Measurements from ENCODE around the gene SLC12A6. TPM values are rescaled to one million over a fixed set of nuclear protein-coding genes. Genes with fewer than 3 reads are reported as not detected.
A peak's percentile ranks its signal among the peaks of the same experiment; 100 is the strongest.
"Not testable (repeated sequence)": the region's sequence is repeated elsewhere in the genome, so short reads cannot be mapped to it uniquely, and the experiment has no call there.

SLC12A6 gene
- total RNA-seq, 6 experiments from 2014 or later, result 5.6 to 10.9 (median 7.5) TPM

DNA sequence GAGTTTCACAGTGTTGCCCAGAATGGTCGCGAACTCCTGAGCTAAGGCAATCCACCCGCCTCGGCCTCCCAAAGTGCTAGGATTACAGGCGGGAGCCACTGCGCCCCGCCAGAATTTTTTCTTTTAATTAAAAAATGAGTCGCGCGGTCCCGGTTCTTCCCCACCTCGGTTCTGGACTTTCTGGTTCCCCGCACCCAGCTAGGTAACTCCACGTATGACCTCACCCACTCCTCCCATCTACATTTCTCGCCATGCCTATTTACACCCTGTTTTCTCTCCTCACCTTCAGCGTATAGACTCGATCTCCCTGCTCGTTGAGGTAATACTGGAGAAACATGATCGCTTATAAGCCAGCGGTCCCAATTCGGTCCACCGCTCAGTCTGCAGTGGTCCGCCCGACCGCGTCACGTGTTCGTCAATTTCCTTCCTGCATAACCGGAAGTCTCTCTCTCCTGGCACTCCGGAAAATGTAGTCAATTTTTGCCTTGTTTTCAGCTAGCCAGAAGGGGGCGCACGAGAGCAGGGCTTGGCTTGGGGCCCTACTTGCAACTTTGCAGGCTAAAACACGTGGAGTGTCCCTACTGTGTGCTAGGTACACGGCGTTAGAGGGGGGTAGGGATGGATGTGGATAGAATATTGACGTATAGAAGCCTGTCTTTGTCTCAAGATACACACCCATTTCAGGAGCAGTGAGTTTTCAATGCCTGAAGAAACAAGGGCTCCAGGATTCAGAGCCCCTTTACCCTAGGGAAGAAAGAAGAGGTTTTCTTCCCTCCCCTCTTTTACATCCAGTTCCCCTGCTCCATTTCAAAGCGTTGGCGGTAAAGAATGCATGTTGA is 5.4 kb upstream of the SLC12A6 start, which contains the start of the genes NOP10 and NUTM1:
Gene NOP10, minus strand, starts transcription at position 400 of the 839 bp plus-strand sequence. Its CDS starts 63 bp downstream, at position 337.
Gene NUTM1, plus strand, starts transcription at position 579 of the 839 bp plus-strand sequence. CDS start 382 bp downstream, outside the sequence.
- Histone ChIP-seq H3K4me1 (peaks cover 0 to 9% (median 0%) of the 10 kb centered on the region in 4 donors), H3K27ac (peak within 1 kb of the TSS; percentile 81 to 89 (median 83)), H3K9me3 (no peaks in the 10 kb centered on the region), H3K27me3 (no peaks in the 10 kb centered on the region), H3K4me3 (peak within 1 kb of the TSS; percentile 48 to 72 (median 63)), H3K36me3 (peaks cover 0 to 2% (median 0%) of the 10 kb centered on the region in 4 donors)
- ATAC-seq, result peak; percentile 94 to 98 (median 96)
- DNase-seq, result peak; percentile 91 to 93 (median 91)
- WGBS (ENCODE audit: insufficient coverage, low coverage, low lambda C conversion rate, missing lambda C conversion rate), result 3% methylated on average over 35 of the region's 38 CpGs
- TF ChIP-seq, protein P1, sequence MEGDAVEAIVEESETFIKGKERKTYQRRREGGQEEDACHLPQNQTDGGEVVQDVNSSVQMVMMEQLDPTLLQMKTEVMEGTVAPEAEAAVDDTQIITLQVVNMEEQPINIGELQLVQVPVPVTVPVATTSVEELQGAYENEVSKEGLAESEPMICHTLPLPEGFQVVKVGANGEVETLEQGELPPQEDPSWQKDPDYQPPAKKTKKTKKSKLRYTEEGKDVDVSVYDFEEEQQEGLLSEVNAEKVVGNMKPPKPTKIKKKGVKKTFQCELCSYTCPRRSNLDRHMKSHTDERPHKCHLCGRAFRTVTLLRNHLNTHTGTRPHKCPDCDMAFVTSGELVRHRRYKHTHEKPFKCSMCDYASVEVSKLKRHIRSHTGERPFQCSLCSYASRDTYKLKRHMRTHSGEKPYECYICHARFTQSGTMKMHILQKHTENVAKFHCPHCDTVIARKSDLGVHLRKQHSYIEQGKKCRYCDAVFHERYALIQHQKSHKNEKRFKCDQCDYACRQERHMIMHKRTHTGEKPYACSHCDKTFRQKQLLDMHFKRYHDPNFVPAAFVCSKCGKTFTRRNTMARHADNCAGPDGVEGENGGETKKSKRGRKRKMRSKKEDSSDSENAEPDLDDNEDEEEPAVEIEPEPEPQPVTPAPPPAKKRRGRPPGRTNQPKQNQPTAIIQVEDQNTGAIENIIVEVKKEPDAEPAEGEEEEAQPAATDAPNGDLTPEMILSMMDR (IDR thresholded peaks at IDR 0.05), result peak; percentile 94 to 97 (median 96)
- peak; percentile 80 for TF ChIP-seq POLR2A (IDR thresholded peaks at IDR 0.05)
- intact Hi-C loops (cut with DNase I), result loop anchor here in 1 of 2 donors (10.0 kb wide), 1 partner anchor 242 kb away; the partner anchor contains the start of gene GOLGA8B

DNA sequence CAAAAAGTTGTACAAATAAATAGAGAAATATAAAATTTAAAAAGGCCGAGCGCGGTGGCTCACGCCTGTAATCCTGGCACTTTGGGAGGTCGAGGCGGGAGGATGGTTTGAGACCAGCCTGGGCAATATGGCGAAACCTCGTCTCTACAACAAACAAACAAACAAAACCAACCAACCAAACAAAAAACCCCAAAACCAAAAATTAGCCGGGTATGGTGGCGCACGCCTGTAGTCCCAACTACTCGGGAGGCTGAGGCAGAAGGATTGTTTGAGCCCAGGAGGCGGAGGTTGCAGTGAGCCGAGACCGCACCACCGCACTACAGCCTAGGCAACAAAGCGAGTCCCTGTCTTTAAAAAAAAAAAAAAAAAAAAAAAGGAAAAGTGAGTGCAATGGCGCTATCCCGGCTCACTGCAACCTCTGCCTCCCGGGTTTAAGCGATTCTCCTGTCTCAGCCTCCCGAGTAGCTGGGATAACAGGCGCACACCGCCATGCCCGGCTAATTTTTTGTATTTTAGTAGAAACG is 4.7 kb upstream of the SLC12A6 start:
- not testable (repeated sequence) for H3K4me1 ChIP-seq, H3K9me3 ChIP-seq, H3K27me3 ChIP-seq, DNase-seq, H3K36me3 ChIP-seq, ATAC-seq
- Histone ChIP-seq H3K27ac (peak overlapping the region; percentile 81 to 89 (median 83)), H3K4me3 (peak overlapping the region; percentile 48 to 72 (median 63))
- 25% methylated on average over 22 of the region's 26 CpGs for WGBS (ENCODE audit: insufficient coverage, low coverage, low lambda C conversion rate, missing lambda C conversion rate)
- intact Hi-C loops (cut with DNase I), result loop anchor here in 1 of 2 donors (10.0 kb wide), 1 partner anchor 243 kb away; the partner anchor contains the start of gene GOLGA8B

DNA sequence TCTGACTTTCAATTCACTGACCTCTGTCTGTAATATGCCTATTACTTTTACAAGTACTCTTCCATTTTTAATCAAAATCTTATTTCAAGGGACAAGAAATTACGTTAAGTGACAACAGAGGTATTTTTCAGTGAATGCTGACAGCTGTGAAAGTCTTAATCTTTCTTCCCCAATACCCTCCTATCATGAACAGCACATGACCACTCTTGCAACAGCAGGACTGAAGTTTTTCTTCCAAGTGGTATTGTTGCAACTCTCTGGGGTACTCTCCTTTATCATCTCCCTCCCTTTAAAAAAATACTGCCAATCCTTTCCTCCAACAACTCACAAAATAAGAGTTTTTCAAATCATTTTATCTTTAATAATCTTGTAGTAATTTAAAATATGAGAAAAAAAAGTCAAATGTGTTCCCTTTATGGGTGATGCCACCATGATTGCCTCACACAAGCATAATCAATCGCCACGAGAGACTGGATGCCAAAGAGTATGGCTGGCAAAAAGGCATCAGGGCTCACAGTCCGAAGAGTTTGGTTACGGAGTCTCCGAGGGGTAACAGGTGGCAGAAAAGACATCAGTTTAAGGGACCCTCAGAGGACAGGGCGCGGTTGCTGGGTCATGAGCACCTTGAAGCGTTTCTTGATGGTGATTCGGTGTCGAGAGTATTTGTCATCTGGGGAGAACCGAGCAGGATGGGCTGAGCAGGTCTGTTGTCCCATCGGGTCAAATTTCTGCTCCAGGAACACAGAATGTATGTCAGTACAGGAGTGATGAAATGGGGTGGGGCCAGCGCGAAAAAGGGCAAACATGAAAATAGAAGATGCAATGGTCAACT is 4.0 kb upstream of the SLC12A6 start:
- intact Hi-C loops (cut with DNase I), result loop anchor here in 1 of 2 donors (10.0 kb wide), 1 partner anchor 243 kb away; the partner anchor contains the start of gene GOLGA8B
- DNase-seq (no peak), ATAC-seq (no peak)
- no peaks in the 10 kb centered on the region for H3K27me3 ChIP-seq
- TF ChIP-seq, protein P1 (IDR thresholded peaks at IDR 0.05), result no peak
- no peak for TF ChIP-seq POLR2A (IDR thresholded peaks at IDR 0.05)
- WGBS (ENCODE audit: insufficient coverage, low coverage, low lambda C conversion rate, missing lambda C conversion rate), result 82% methylated on average over 9 of the region's 15 CpGs
- peaks cover 0 to 2% (median 0%) of the 10 kb centered on the region in 4 donors for H3K36me3 ChIP-seq
- H3K9me3 ChIP-seq, result no peaks in the 10 kb centered on the region
- H3K4me3 ChIP-seq, result peak overlapping the region in 2 of 3 donors; percentile 48 to 72
- H3K4me1 ChIP-seq, result peaks cover 0 to 12% (median 0%) of the 10 kb centered on the region in 4 donors
- no peak overlapping the region for H3K27ac ChIP-seq

DNA sequence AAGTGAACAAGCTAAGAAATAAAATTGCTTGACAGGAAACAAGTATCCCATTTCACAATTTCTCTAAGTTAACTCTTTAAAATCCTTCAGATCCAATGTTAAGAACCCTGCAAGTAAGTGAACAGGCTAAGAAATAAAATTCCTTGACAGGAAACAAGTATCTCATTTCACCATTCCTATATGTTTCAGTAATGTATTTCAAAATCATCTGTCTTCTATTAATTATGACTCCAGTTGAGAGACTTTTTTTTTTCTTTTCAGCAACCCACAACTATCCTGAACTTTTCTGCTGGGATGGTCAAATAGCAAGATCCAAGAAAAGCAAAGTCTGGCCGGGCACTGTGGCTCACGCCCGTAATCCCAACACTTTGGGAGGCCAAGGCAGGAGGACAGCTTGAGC is 2.4 kb upstream of the SLC12A6 start:
- intact Hi-C loops (cut with DNase I), result loop anchor here in 1 of 2 donors (10.0 kb wide), 1 partner anchor 245 kb away; the partner anchor contains the start of gene GOLGA8B
- TF ChIP-seq, protein P1 (IDR thresholded peaks at IDR 0.05), result no peak
- no peak for TF ChIP-seq POLR2A (IDR thresholded peaks at IDR 0.05)
- ATAC-seq, result no peak

More for the DNA sequence above, 2.4 kb upstream of the SLC12A6 start:
- no peaks in the 10 kb centered on the region for H3K27me3 ChIP-seq
- no peak overlapping the region for H3K27ac ChIP-seq
- DNase-seq, result no peak
- WGBS (ENCODE audit: insufficient coverage, low coverage, low lambda C conversion rate, missing lambda C conversion rate), result 87% methylated on average over 3 of the region's 3 CpGs
- no peak overlapping the region for H3K4me3 ChIP-seq
- no peaks in the 10 kb centered on the region for H3K9me3 ChIP-seq
- peaks cover 0 to 2% (median 0%) of the 10 kb centered on the region in 4 donors for H3K36me3 ChIP-seq
- peaks cover 0 to 12% (median 0%) of the 10 kb centered on the region in 4 donors for H3K4me1 ChIP-seq

Measured in right lobe of liver (tissue), 6 donors.